Ishikawa (cell line): Measurements from ENCODE around the gene SMC4.

ENCODE experiments used
- CEBPB ChIP-seq: IDR thresholded peaks from 2 replicates; pipeline ENCODE4 v1.6.1; 2012
- CREB1 ChIP-seq: IDR thresholded peaks from 2 replicates; pipeline ENCODE4 v1.6.1; 2012; ENCODE audit warnings: low read depth
- EGR1 ChIP-seq: IDR thresholded peaks from 2 replicates; pipeline ENCODE4 v1.6.1; 2012
- EP300 ChIP-seq: IDR thresholded peaks from 2 replicates; pipeline ENCODE4 v1.6.1; 2012; ENCODE audit warnings: borderline replicate concordance
- FOXM1 ChIP-seq: IDR thresholded peaks from 2 replicates; pipeline ENCODE4 v1.6.1; 2012; ENCODE audit warnings: low read depth, borderline replicate concordance
- NFIC ChIP-seq: IDR thresholded peaks from 2 replicates; pipeline ENCODE4 v1.6.1; 2012
- RAD21 ChIP-seq: IDR thresholded peaks from 2 replicates; pipeline ENCODE4 v1.6.1; 2012; ENCODE audit warnings: low read depth
- TAF1 ChIP-seq: IDR thresholded peaks from 2 replicates; pipeline ENCODE4 v1.6.1; 2012; ENCODE audit warnings: low read depth, mild to moderate bottlenecking
- TCF12 ChIP-seq: IDR thresholded peaks from 2 replicates; pipeline ENCODE4 v1.6.1; 2012; ENCODE audit warnings: low read depth
- TEAD4 ChIP-seq: IDR thresholded peaks from 2 replicates; pipeline ENCODE4 v1.6.1; 2012
- YY1 ChIP-seq: IDR thresholded peaks from 2 replicates; pipeline ENCODE4 v1.6.1; 2012; ENCODE audit warnings: low read depth
- ZBTB7A ChIP-seq: IDR thresholded peaks from 2 replicates; pipeline ENCODE4 v1.6.1; 2012; ENCODE audit warnings: low read depth
- TF ChIP-seq, protein P1 (sequence below): IDR thresholded peaks from 2 replicates; pipeline ENCODE4 v1.6.1; 2012
- TF ChIP-seq, protein P2 (sequence below): IDR thresholded peaks from 2 replicates; pipeline ENCODE4 v1.6.1; 2012; ENCODE audit warnings: low read depth, mild to moderate bottlenecking
- TF ChIP-seq, protein P3 (sequence below): IDR thresholded peaks from 2 replicates; pipeline ENCODE4 v1.6.1; 2012

Gene SMC4

DNA sequence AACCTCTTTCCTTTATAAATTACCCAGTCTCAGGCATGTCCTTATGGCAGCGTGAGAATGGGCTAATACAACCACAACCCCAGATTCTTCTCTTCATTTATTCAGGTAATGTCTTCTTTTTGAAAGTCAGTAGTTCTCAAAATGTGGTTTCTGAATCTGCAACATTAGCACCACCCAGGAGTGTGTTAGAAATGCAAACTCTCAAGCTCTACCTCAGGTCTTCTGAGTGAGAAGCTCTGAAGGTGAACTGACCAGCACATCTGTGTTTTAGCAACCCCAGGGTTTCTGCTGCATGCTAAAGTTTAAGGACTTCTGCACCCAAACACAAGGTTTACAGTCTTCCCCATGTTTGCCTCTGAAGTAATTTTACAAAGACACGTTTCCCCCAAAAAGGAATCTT lies 72.4 kb downstream of the SMC4 start:
- TF ChIP-seq EP300 (no peak), CEBPB (no peak), TEAD4 (no peak), CREB1 (no peak), YY1 (no peak), ZBTB7A (no peak), TCF12 (no peak), FOXM1 (no peak), RAD21 (no peak), EGR1 (no peak), TAF1 (no peak), NFIC (no peak)
- TF ChIP-seq, protein P1, sequence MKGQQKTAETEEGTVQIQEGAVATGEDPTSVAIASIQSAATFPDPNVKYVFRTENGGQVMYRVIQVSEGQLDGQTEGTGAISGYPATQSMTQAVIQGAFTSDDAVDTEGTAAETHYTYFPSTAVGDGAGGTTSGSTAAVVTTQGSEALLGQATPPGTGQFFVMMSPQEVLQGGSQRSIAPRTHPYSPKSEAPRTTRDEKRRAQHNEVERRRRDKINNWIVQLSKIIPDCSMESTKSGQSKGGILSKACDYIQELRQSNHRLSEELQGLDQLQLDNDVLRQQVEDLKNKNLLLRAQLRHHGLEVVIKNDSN = no peak
- TF ChIP-seq, protein P2, sequence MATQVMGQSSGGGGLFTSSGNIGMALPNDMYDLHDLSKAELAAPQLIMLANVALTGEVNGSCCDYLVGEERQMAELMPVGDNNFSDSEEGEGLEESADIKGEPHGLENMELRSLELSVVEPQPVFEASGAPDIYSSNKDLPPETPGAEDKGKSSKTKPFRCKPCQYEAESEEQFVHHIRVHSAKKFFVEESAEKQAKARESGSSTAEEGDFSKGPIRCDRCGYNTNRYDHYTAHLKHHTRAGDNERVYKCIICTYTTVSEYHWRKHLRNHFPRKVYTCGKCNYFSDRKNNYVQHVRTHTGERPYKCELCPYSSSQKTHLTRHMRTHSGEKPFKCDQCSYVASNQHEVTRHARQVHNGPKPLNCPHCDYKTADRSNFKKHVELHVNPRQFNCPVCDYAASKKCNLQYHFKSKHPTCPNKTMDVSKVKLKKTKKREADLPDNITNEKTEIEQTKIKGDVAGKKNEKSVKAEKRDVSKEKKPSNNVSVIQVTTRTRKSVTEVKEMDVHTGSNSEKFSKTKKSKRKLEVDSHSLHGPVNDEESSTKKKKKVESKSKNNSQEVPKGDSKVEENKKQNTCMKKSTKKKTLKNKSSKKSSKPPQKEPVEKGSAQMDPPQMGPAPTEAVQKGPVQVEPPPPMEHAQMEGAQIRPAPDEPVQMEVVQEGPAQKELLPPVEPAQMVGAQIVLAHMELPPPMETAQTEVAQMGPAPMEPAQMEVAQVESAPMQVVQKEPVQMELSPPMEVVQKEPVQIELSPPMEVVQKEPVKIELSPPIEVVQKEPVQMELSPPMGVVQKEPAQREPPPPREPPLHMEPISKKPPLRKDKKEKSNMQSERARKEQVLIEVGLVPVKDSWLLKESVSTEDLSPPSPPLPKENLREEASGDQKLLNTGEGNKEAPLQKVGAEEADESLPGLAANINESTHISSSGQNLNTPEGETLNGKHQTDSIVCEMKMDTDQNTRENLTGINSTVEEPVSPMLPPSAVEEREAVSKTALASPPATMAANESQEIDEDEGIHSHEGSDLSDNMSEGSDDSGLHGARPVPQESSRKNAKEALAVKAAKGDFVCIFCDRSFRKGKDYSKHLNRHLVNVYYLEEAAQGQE = no peak
- TF ChIP-seq, protein P3, sequence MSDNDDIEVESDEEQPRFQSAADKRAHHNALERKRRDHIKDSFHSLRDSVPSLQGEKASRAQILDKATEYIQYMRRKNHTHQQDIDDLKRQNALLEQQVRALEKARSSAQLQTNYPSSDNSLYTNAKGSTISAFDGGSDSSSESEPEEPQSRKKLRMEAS = no peak

DNA sequence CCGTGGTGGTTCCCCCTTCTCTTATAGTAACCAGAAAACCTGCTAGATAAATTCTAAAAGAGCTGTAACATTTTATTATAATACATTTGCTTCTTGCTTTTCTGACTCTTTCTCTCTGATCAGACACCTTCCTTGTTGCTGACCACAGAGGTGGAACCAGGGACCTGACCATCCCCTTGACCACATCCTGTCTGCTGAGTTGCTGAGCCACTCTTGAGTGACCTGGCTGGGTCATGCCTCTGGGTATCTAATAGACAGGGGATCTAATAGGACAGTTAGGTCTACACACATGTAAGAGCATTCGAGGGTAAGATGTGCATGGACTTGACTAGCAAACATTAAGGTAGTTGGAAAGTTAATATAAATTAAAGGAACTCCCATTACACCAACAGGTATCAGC lies 72.9 kb downstream of the SMC4 start:
- TF ChIP-seq RAD21 (no peak), ZBTB7A (no peak), TAF1 (no peak), CEBPB (no peak), TCF12 (no peak), TEAD4 (no peak), EP300 (no peak), YY1 (no peak), CREB1 (no peak)

DNA sequence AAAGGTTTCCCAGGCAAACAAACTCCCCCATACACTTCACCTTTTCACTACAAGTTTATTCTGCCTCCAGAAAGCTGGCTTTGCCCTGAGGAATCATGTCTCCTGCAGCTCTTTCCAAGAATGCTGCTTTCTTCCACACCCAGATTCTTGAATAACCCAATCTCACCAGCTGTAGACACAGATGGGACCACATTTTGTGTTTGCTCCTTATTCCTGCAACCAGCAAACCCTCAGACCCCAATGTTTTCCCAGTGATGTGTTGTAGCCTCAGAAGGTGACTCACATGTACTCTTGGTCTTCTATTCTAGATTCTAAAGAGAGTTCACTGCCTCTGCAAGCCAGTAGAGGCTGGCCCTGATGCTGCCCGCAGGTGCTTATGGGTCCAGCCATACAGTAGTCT lies 73.8 kb downstream of the SMC4 start:
- TF ChIP-seq RAD21 (no peak), TEAD4 (no peak), NFIC (no peak)

DNA sequence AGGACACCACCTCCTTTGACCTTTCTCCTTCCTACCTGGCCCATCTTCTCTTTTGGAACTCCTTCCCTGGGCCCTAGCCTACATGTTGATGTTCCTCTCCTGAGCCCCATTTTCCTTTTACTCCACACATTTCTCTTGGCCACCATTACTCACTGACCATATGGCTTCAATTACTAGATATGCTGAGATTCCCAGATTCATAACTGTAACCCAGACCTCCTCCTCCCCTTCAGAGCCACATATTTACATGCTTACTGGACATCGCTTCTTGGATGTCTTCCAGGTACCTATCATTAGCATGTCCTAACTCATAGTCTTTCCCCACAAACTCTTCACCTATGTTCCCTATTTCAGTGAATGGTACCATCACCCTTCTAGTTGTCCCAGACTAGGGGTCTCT lies 74.5 kb downstream of the SMC4 start:
- no peak for TF ChIP-seq TAF1
- TF ChIP-seq TEAD4 = no peak
- TF ChIP-seq CREB1 = no peak
- TF ChIP-seq, protein P1 = no peak
- TF ChIP-seq EP300 = no peak
- TF ChIP-seq EGR1 = no peak
- no peak for TF ChIP-seq TCF12
- TF ChIP-seq, protein P2 = no peak
- TF ChIP-seq ZBTB7A = no peak
- TF ChIP-seq FOXM1 = no peak
- TF ChIP-seq CEBPB = no peak
- TF ChIP-seq, protein P3 = no peak
- no peak for TF ChIP-seq NFIC
- no peak for TF ChIP-seq YY1
- TF ChIP-seq RAD21 = no peak

DNA sequence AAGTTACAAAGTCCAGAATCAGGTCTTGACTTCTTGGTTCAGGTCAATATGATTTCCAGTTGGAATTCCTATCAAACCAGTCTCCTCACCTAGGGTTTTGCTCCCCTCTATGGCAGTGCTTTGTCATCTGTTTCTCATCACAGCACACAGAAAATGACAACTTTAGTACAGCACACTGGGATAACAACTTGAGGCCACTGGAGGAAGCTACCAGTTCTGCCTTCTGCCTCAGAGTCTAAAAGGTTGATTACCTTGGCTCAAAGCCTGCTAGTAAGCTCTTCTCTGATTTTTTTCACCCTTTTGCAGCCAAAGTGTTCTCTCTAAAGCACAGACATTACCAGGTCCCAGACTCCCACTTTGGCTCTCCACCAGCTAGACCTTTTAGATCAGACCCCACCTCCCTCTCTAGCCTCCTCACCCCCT lies 75.0 kb downstream of the SMC4 start:
- TF ChIP-seq TAF1 (no peak), FOXM1 (no peak), NFIC (no peak), CREB1 (no peak), ZBTB7A (no peak), TEAD4 (no peak), EGR1 (no peak), CEBPB (no peak), RAD21 (no peak), TCF12 (no peak), EP300 (no peak), YY1 (no peak)
- TF ChIP-seq, protein P2 = no peak
- TF ChIP-seq, protein P3 = no peak
- TF ChIP-seq, protein P1 = no peak
